Breast epithelium (tissue), 3 donors: ENCODE data around the gene TRPM3.

ENCODE experiments used
- POLR2A ChIP-seq: fragments of 450-650 bp; IDR thresholded peaks from one replicate; pipeline ENCODE4 v1.6.1; 2016; ENCODE audit warnings: antibody characterized with exemption, mild to moderate bottlenecking, moderate library complexity
- POLR2AphosphoS5 ChIP-seq, 3 donors: sonication (generic); formaldehyde crosslinking; IDR thresholded peaks; one replicate each; pipeline ENCODE4 v1.6.1; 2017; ENCODE audit warnings: antibody characterized with exemption in 3 of 3
- TF ChIP-seq, protein P1 (sequence below), 3 donors: fragments of 450-650 bp; IDR thresholded peaks; one replicate each; pipeline ENCODE4 v1.5.1; 2016 to 2017; ENCODE audit warnings: antibody characterized with exemption in 3 of 3, mild to moderate bottlenecking in 3 of 3, moderate library complexity in 3 of 3

DNA sequence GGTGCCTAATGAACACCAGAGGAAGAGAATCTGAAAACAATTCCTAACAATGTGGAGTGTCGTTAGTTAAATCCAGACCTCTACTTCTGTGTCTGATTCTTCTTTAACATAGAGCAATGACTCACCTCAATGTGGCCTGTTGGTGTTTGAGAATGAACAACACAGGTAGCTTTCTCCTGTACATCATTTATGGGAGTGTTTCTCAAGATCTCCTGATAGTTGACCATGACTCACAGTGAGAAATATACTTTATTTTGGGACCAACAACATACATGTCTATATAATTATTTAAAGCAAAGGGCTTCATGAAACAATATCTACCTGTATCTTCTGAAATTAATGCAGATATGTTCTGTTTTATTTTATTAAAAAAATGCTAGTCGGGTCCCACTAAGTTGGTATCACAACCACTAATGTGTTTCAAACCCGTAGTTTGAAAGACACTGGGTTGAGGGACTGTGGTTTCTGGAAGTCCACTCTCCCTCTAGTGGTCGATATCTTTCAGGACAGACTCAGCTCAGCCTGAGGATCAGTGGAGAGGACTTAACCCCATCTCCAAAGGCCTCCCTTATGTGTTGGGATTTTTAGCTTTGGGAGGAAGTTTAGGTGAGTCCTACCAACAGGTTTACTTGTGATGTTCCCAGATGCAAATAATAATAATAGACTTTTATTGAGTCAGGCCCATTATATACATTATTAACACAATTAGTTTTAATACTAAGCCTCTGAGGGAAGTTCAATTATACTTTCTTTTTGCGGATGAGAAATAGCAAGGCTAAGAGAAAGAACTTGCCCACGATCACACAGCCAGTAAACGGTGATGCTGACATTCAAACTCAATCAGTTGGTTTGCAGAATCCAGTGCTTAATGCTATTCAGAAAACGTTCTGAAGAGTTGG is 636.9 kb downstream of the TRPM3 start:
- TF ChIP-seq, protein P1, sequence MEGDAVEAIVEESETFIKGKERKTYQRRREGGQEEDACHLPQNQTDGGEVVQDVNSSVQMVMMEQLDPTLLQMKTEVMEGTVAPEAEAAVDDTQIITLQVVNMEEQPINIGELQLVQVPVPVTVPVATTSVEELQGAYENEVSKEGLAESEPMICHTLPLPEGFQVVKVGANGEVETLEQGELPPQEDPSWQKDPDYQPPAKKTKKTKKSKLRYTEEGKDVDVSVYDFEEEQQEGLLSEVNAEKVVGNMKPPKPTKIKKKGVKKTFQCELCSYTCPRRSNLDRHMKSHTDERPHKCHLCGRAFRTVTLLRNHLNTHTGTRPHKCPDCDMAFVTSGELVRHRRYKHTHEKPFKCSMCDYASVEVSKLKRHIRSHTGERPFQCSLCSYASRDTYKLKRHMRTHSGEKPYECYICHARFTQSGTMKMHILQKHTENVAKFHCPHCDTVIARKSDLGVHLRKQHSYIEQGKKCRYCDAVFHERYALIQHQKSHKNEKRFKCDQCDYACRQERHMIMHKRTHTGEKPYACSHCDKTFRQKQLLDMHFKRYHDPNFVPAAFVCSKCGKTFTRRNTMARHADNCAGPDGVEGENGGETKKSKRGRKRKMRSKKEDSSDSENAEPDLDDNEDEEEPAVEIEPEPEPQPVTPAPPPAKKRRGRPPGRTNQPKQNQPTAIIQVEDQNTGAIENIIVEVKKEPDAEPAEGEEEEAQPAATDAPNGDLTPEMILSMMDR (IDR thresholded peaks at IDR 0.05), result peak; percentile 79 to 85 (median 81)
- TF ChIP-seq POLR2A (no peak), POLR2AphosphoS5 (IDR thresholded peaks at IDR 0.05) (peak in 2 of 3 donors; percentile 49 to 57)
